Activated CD4-positive, alpha-beta T cell treated with anti-CD3 and anti-CD28 coated beads, Interleukin-2, amount 10 ng/mL, durations not matched to agents 24 days and 14 days (primary cell): ENCODE data around the gene HOXC12. TPM values are rescaled to one million over a fixed set of nuclear protein-coding genes. Genes with fewer than 3 reads are reported as not detected.

Experiments
- DNase-seq: peaks from one replicate; pipeline ENCODE4 v3.0.0; 2022
- H3K27ac Mint-ChIP-seq: one replicate; pipeline ENCODE4 v1.8.0; 2022; ENCODE audit warnings: mild to moderate bottlenecking, mixed read lengths
- H3K27me3 Mint-ChIP-seq: one replicate; pipeline ENCODE4 v1.8.0; 2022; ENCODE audit warnings: mixed read lengths
- H3K36me3 Mint-ChIP-seq: one replicate; pipeline ENCODE4 v1.8.0; 2022; ENCODE audit warnings: low read depth, mild to moderate bottlenecking, mixed read lengths
- H3K4me1 Mint-ChIP-seq: one replicate; pipeline ENCODE4 v1.8.0; 2021; ENCODE audit warnings: mixed read lengths
- H3K4me3 Mint-ChIP-seq: one replicate; pipeline ENCODE4 v1.8.0; 2022; ENCODE audit warnings: mild to moderate bottlenecking, moderate library complexity, mixed read lengths
- H3K9me3 Mint-ChIP-seq: one replicate; pipeline ENCODE4 v1.8.0; 2021; ENCODE audit warnings: mixed read lengths
- intact Hi-C: fragments of 100-400 bp; cut with micrococcal nuclease; formaldehyde crosslinking; loops from one replicate; pipeline ENCODE4 v1.15.1; 2023
- total RNA-seq: library from RNA; stranded (reverse); gene quantifications from 2 replicates; pipeline ENCODE4 v1.2.3, GENCODE V29; 2022

HOXC12 gene
- total RNA-seq, 1 donor from 2014 or later = not detected

DNA sequence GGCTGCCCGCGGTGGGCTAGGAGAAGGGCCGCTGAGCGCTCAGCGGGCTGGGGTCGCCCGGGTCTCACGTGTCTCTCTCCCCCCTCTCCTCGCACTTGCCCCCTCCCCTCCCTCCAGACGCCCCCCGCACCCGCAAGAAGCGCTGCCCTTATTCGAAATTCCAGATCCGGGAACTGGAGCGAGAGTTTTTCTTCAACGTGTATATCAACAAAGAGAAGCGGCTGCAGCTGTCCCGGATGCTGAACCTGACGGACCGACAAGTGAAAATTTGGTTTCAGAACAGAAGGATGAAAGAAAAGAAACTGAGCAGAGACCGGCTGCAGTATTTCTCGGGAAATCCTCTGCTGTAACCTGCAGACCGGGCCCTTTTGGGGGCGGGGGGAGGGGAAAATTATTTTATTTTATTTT is 20.4 kb downstream of the HOXC12 start:
- intact Hi-C loops = loop anchor here (2.0 kb wide), 2 partner anchors 22 to 72 kb away; no protein-coding TSS in a partner anchor
- Mint-ChIP-seq H3K27me3 (peaks cover 89% of the 10 kb centered on the region), H3K4me1 (peaks cover 9% of the 10 kb centered on the region), H3K9me3 (peaks cover 6% of the 10 kb centered on the region), H3K36me3 (peaks cover 7% of the 10 kb centered on the region), H3K27ac (no peak overlapping the region), H3K4me3 (no peak overlapping the region)
- DNase-seq = no peak

DNA sequence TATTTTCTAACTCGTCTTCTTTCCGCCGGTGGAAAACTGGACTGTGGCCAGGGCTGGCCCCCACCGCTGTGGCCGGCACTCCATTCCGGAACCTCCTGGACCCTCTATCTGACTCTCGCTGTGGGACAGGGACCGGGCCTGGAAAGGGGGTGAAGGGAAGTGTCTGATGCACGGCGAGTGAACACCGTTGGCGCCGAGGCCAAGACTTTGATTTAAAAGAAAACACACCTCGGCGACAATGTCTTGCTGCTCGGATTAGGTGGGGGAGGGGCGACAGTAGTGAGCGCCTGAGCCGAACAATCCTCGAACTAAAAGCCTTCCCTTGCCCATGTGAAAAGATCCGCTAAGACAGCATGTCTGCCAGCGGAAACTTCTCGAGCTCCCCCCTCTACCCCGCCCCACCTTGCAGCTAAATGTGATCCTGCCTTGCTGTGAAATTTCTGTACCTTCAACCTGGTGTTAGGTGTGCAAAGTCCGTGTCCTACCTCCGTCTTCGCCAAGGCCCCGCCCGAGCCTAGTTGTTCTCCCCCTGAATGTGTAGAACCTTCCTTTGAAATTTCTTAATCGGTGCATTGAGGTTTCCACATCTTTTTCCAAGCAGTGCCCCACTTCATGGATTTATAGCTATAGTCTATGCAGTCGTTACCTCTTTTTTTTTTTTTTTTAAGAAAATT is 20.9 kb downstream of the HOXC12 start:
- intact Hi-C loops = loop anchor here (2.0 kb wide), 2 partner anchors 23 to 71 kb away; no protein-coding TSS in a partner anchor
- peaks cover 90% of the 10 kb centered on the region for H3K27me3 Mint-ChIP-seq
- H3K9me3 Mint-ChIP-seq = peaks cover 6% of the 10 kb centered on the region
- no peak for DNase-seq
- H3K4me1 Mint-ChIP-seq = peaks cover 9% of the 10 kb centered on the region
- peak overlapping the region; percentile 80 for H3K27ac Mint-ChIP-seq
- peaks cover 7% of the 10 kb centered on the region for H3K36me3 Mint-ChIP-seq
- peak overlapping the region; percentile 36 for H3K4me3 Mint-ChIP-seq

DNA sequence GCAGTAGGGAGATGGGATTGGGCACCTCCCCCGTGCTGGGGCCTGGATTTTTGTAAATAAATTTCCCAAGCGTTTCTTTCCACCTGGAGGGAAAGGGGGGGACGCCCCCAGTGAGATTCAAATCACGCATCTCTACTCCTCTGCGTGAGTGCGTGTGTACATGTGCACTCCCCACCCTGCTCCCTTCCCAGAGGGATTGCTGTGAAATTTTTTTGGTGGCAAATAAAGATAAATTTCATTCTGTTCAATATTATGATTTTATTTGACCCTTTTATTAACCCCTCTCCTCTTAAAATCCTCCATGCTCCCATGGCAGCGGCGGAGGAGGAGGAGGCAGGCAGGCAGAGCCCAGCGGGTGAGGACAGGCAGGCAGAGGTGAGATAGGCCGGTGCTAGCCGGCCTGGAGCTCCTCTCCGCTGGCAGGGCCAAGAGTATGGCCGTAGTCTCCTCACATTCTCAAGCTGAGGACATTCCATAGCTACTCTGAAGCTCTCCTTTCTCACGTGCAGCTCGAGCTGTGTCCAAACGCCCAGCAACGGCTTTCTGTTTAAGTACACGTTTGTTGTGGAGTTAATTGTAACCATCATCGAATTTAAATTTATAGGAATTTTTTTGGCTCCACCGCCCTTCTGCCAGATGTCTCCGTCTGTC is 21.6 kb downstream of the HOXC12 start:
- H3K4me1 Mint-ChIP-seq = peaks cover 9% of the 10 kb centered on the region
- H3K27me3 Mint-ChIP-seq = peaks cover 90% of the 10 kb centered on the region
- peaks cover 6% of the 10 kb centered on the region for H3K9me3 Mint-ChIP-seq
- no peak for DNase-seq
- intact Hi-C loops = no loop called here
- no peak overlapping the region for H3K4me3 Mint-ChIP-seq
- peak overlapping the region; percentile 51 for H3K27ac Mint-ChIP-seq
- peaks cover 5% of the 10 kb centered on the region for H3K36me3 Mint-ChIP-seq

DNA sequence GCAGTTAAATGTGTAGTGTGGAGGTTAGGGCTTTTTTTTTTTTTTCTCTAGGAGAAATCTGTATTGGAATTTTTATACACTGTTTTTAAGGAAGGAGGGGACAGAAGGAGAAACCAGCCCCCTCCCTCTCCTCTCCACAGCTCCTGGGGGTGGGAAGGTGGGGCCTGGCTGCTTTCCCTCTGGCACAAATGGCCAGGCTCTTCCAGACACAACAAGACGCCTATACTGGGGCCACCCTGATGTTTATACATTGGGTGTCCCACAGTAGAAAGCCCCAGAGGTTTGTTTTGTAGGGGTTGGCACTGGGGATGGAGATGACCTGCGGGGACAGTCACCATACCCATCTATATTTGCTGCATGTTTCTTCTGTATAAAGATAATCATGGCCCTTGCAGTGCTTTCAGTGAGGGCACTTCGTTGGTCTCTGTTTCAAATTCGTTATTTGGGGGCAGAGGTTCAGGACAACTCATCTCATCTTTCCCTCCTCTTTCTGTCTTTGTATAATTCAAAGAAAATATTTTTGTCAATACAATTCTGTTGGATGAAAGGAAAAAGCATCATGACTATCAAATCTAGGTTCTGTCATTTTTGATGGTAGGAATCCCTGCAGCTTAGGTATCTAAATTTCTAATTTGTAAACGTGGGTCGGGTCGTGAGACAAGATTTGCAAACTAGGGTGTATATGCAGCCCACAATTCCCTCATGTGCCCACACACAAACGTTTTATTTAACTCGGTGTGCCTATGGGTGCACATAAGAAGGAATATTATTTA is 22.3 kb downstream of the HOXC12 start:
- Mint-ChIP-seq H3K4me3 (no peak overlapping the region), H3K36me3 (peaks cover 5% of the 10 kb centered on the region), H3K9me3 (peaks cover 6% of the 10 kb centered on the region), H3K27ac (no peak overlapping the region), H3K27me3 (peaks cover 89% of the 10 kb centered on the region), H3K4me1 (peaks cover 9% of the 10 kb centered on the region)
- intact Hi-C loops = no loop called here
- DNase-seq = no peak

DNA sequence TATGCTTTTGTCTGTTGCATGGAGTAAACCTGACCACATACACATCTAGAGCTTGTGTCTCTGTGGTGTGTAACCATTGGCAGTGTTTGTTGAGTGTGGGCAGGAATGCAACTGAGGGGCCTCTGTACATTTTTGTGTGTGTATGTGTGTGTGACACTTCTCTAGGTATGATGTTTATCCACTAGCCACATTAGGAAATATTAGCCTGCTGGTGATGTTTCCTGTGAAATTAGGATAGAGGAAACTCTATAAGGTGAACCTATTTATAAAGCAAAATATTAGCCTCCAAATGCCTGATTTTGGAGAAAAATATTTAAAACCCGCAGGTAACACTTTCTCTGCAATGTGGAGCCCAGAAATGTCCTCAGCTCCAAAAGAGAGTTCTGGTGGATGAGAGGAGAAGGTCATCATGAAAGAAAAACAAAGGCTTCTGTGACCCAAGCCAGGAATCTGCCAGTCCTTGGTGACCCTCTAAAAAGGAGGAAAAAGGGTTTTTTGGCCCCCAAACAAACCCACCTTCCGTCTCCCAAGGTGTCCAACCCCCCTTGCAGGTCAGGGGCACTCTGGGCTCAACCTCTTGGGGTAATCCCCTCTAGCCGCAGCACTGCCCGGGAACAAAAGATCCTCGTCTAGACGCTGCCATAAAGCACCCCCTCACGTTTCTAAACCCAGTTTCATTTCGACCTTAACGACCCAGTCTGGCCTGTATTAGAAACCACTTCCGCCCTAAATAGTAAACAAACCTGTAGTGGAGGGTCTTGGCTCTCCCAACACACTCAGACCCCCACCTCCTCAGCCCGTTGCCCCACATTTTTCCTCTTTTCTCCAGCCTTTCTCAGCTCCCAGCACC is 23.1 kb downstream of the HOXC12 start:
- peaks cover 9% of the 10 kb centered on the region for H3K4me1 Mint-ChIP-seq
- no peak overlapping the region for H3K27ac Mint-ChIP-seq
- H3K9me3 Mint-ChIP-seq = peaks cover 6% of the 10 kb centered on the region
- peaks cover 88% of the 10 kb centered on the region for H3K27me3 Mint-ChIP-seq
- DNase-seq = no peak
- intact Hi-C loops = no loop called here
- no peak overlapping the region for H3K4me3 Mint-ChIP-seq
- peaks cover 5% of the 10 kb centered on the region for H3K36me3 Mint-ChIP-seq

DNA sequence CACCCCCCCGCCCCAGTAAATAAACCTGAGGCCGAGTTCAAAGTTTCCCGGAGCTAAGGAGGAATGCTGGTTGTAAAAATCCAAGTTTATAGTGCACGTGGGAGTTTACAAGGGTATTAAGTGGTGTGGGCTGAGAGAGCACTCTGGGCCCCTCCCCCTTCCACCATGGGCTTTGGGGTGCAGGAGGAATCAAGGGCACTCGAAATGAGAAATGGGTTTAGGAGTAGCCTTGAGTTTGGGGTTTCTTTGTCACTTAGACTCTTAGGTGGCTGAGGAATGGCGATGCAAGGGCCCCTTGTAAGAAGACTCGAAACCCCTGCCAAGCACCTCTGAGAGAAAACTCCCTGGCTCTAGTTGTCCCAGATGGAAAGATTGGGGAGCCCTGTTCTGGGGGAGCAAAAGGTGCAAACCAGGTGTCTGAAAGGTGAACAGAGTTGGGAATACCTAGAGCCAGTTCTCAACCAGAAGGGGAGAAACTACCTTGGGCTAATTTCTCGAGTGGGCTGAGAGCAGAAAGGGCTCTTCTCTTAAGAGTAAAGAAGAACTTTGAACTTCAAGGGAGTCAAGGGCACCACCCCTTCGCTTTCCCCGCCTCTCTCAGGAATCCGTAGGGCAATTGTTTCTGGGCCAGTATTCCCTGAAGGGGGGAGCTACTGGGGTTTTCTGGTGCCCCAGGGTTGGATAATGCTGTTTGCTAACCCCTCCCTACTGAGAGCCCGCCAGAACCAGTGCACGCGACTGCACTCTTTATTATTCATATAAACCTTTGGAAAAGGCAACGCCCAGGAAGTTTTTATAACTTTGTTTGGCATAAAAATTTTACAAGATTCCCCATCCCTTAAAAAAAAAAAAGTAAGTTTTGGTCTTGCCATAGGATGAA is 24.0 kb downstream of the HOXC12 start:
- H3K27ac Mint-ChIP-seq = no peak overlapping the region
- no peaks in the 10 kb centered on the region for H3K36me3 Mint-ChIP-seq
- intact Hi-C loops = no loop called here
- H3K9me3 Mint-ChIP-seq = no peaks in the 10 kb centered on the region
- no peak overlapping the region for H3K4me3 Mint-ChIP-seq
- peaks cover 90% of the 10 kb centered on the region for H3K27me3 Mint-ChIP-seq
- DNase-seq = no peak
- H3K4me1 Mint-ChIP-seq = peaks cover 4% of the 10 kb centered on the region

DNA sequence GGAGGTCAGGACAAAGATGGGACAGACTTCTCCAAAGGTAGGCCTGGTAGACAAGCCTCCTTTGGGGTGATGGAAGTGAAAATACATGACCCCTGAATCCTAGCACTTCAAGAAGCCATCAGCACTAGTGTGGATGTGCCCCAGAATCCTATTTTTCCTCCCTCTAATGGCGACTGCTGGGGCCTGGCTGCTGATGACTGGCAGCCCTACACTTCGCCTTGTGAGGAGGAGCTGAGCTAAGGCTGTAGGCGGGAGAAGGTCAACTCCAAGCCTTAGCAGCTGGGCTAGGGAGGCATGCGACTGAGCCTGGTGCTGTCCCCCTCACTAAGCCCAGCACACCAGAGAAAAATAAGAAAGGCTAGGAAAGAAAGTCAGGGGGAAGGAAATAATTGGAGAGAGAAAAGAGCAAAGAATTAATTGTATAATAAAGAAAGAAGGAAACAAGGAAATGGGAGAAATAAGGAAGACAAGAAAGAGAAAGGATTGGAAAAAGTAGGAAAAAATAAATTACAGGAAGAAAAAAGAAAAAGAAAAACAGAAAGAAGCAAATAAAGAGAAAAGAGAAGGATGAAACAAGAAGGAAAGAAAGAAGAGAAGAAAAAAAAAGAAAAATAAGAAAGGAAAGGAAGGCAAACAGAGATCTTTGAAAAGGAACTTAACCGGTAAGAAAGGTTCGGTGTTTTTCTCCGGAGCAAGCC is 25.6 kb downstream of the HOXC12 start:
- peaks cover 94% of the 10 kb centered on the region for H3K27me3 Mint-ChIP-seq
- intact Hi-C loops = loop anchor here (10.0 kb wide), 1 partner anchor 285 kb away; no protein-coding TSS in a partner anchor
- no peak overlapping the region for H3K27ac Mint-ChIP-seq
- H3K36me3 Mint-ChIP-seq = peaks cover 2% of the 10 kb centered on the region
- peaks cover 8% of the 10 kb centered on the region for H3K4me1 Mint-ChIP-seq
- H3K4me3 Mint-ChIP-seq = no peak overlapping the region
- no peaks in the 10 kb centered on the region for H3K9me3 Mint-ChIP-seq
- no peak for DNase-seq

DNA sequence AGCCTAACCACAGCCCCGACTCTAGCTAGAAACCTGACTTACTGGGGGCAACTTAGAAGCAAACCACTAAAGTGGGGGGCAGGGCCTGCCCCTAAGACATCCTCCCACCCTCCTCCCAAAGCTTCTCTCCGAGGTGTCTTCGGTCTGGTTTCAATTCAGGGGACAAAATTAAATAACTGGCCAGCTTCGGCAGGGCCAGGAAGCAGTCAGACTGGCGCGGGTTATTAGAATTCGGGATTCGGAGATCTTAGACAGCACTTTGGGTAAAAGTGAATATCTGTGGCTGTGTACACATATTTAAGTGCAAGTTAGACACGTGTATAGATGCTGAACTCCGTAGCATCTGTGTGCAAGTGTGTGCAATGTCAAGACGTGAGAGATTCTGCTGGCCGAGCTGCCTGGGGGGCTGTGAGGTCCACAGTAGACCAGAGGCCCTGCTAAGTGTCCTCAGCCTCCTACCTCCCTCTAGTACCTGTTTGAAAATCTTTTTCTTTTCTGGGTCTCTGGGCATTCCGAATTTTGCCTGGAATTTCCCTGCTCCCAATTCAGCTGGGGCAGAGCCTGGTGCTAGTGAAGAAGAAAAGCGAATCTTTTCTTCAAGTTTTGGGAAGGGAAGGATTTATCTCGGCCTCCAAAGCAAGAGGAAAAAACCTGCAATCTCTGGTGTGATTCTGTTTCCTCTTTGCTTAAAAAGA is 26.2 kb downstream of the HOXC12 start:
- peaks cover 2% of the 10 kb centered on the region for H3K36me3 Mint-ChIP-seq
- H3K4me3 Mint-ChIP-seq = no peak overlapping the region
- H3K9me3 Mint-ChIP-seq = no peaks in the 10 kb centered on the region
- intact Hi-C loops = loop anchor here (10.0 kb wide), 1 partner anchor 286 kb away; no protein-coding TSS in a partner anchor
- peaks cover 92% of the 10 kb centered on the region for H3K27me3 Mint-ChIP-seq
- DNase-seq = no peak
- H3K4me1 Mint-ChIP-seq = peaks cover 9% of the 10 kb centered on the region
- no peak overlapping the region for H3K27ac Mint-ChIP-seq

DNA sequence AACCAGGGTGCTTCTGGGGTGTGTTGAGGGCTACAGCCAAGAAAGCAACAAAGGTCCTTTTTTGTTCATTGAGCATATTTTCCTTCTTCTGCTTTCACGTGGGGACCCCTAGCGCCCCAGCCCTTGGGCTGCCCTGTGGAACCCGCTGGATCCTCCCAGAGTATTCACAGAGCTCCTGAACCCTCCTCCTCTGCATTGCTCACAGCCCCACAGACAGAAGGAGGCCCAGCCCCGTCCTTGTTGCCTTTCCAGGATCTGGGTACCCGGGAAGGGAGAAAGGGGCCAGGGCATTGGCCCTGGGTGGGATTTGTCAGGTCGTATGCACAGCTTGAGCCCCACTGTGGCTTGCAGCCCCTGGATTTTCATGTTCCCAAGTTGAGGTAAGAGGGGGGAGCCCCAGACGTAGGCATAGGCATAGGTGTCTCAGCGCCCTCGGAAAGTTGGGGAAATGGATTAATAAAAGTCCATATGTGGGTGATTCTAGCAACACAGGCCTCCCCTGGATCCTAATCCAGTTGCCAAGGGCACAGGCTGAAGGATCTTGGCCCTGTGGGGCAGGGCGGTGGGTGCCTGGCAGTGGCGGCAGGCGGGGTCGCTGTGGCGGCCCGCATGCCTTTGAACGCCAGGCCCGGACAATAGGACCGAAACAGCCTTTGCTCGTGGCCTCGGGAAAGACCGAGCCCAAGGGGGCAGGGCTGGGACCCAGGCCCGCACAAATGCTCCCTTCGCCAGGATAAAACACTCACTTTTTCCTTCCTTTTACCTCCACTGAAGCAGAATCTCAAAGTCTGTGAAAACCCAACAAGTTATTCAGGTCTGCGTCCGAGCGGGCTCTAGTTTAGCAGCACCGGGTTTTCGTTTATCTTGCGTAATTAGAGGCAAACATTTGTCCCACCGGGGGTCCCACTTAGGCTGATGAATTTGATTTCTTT is 27.2 kb downstream of the HOXC12 start:
- Mint-ChIP-seq H3K36me3 (peaks cover 2% of the 10 kb centered on the region), H3K4me3 (no peak overlapping the region), H3K27ac (no peak overlapping the region), H3K27me3 (peaks cover 91% of the 10 kb centered on the region), H3K9me3 (no peaks in the 10 kb centered on the region), H3K4me1 (peaks cover 12% of the 10 kb centered on the region)
- intact Hi-C loops = loop anchor here (2.0 to 10.0 kb wide), 2 partner anchors 15 to 287 kb away; no protein-coding TSS in a partner anchor
- DNase-seq = no peak

DNA sequence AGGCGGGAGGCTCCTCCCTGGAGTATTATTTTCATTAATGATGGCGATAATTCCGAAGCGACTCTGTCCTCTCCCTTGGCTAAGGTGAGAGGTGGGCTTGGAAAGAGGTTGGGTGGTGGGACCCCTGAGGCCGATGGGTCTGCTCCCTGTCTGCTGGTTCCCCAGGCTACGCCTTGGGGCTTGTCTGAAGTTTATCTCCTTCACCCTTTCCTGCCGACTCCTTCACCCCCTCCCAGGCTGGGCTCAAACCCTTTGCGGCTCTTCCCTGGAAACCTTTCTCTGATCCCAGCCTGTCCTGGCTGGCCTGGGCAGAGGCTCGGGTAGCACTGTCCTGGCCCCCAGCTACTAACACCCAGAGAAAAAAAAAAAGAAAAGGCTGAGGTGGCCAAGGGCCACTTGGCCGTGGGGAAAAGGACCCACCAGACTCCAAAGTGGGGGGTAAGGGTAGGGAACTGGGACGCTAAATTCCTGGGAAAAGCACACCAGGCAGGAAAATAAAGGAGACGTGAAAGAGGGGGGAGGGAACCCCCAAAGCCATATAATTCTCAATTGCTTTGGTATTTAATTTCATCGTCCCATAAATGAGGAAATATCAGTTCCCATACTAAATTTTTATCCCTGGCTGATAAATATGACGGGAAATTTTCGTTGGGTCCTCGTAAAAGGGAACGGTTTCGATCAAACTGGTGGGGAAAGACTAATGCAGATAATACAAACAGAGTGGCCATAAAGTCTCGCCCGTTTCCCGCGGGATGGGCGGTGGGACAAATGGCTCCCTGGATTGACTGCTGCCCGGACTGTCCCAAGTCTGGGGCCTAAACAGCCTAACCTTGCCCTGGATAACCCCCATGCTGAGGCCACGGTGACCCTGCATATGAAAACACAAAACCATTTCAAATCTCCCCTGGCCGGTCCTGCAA is 28.2 kb downstream of the HOXC12 start:
- Mint-ChIP-seq H3K4me1 (peaks cover 12% of the 10 kb centered on the region), H3K36me3 (peaks cover 2% of the 10 kb centered on the region), H3K27me3 (peaks cover 91% of the 10 kb centered on the region), H3K27ac (no peak overlapping the region), H3K9me3 (no peaks in the 10 kb centered on the region), H3K4me3 (no peak overlapping the region)
- no peak for DNase-seq
- intact Hi-C loops = loop anchor here (2.0 to 10.0 kb wide), 2 partner anchors 14 to 288 kb away; no protein-coding TSS in a partner anchor
